Small intestine (tissue), 7 donors: ENCODE results near the gene PPCS. TPM values are rescaled to one million over a fixed set of nuclear protein-coding genes. Genes with fewer than 3 reads are reported as not detected.

Source experiments
- DNase-seq, 2 donors: peaks; one replicate each; pipeline versions ENCODE4 v3.0.0 to v3.0.0-alpha.2; 2013
- FAIRE-seq: peaks from 2 replicates; lab custom pipeline; 2012; peaks lifted over from hg19 to GRCh38; lab: Jason Lieb, UNC
- H3K27ac ChIP-seq, 3 donors: one replicate each; pipeline ENCODE4 v1.5.1; 2013; ENCODE audit warnings: low read length in 2 of 3, mild to moderate bottlenecking in 2 of 3, control low read depth in 1 of 3, inconsistent platforms in 1 of 3, low read depth in 1 of 3, moderate library complexity in 1 of 3
- H3K27me3 ChIP-seq, 3 donors: one replicate each; pipeline ENCODE4 v1.6.1; 2013; ENCODE audit warnings: low read length in 3 of 3, inconsistent platforms in 1 of 3; ENCODE audit not compliant: control insufficient read depth in 3 of 3, insufficient read depth in 3 of 3
- H3K36me3 ChIP-seq, 3 donors: one replicate each; pipeline ENCODE4 v1.6.1; 2013; ENCODE audit warnings: low read length in 3 of 3, inconsistent platforms in 1 of 3, low read depth in 1 of 3, mild to moderate bottlenecking in 1 of 3, moderate library complexity in 1 of 3; ENCODE audit not compliant: control insufficient read depth in 3 of 3, insufficient read depth in 2 of 3
- H3K4me1 ChIP-seq, 3 donors: one replicate each; pipeline ENCODE4 v1.6.1; 2013; ENCODE audit warnings: low read length in 2 of 3, inconsistent platforms in 1 of 3, low read depth in 1 of 3, mild to moderate bottlenecking in 1 of 3, moderate library complexity in 1 of 3; ENCODE audit not compliant: control insufficient read depth in 3 of 3, insufficient read depth in 2 of 3
- H3K4me3 ChIP-seq, 3 donors: one replicate each; pipeline ENCODE4 v1.5.1; 2013; ENCODE audit warnings: low read length in 3 of 3, control low read depth in 1 of 3, inconsistent platforms in 1 of 3, low read depth in 1 of 3, mild to moderate bottlenecking in 1 of 3, moderate library complexity in 1 of 3
- H3K9me3 ChIP-seq, 2 donors: one replicate each; pipeline ENCODE4 v1.6.1; 2013; ENCODE audit warnings: low read depth in 1 of 2, low read length in 1 of 2; ENCODE audit not compliant: control insufficient read depth in 2 of 2, insufficient read depth in 1 of 2
- WGBS, 3 donors: extraction: QIAGEN DNeasy Blood & Tissue Kit; methylation state at CpG; one replicate each; pipeline ENCODE4 v1.1.7; 2013; 5-methylcytosine and 5-hydroxymethylcytosine counted together
- polyA plus RNA-seq, 4 donors: library from polyadenylated mRNA; stranded (reverse) in 3 of 4; unstranded in 1 of 4; fragments of 200-250 nt in 3 of 4; fragments of 120-200 nt in 1 of 4; gene quantifications; one replicate each; pipeline versions ENCODE4 v1.2.1 to v1.2.3, GENCODE V29; 2013
- donor health status: healthy with polysubstance abuse.
- donor health status: control.
- donor health status: control.
- donor health status: Bipolar disorder and iron deficiency.
- donor health status: healthy.

Gene PPCS
- polyA plus RNA-seq, 4 donors = 85.0 to 175 (median 123) TPM

DNA sequence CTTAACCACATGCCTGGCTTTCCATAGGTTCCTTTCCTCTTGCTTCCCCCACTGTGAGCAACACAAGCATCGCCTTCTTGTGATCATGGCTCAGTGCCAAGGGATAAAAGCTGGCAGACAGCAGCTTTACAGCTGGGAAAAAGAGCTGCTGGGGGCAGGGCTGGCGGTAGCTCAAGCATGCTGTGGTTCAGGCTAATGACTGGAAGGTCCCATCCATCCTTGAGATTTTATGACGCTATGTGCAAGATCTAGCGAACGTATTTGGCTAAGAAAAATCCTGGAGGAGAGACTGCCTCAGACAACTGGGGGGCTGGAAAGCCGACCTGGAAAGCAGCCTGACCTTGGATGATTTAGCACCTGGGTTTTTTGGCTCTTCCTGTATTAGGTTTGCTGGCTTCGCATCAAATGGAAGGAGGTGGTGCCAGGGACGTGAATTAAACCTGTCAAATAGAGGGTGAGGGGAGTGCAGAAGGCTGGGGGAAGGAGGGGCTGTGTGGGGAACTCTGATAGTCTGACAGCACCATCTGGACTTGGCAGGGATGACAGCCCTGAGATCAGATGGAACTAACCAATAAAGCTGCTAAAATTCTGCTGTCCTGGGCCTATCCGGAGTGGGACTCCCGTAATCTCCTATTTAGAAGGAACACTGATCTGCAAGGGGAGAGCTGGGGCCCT, 35.3 kb upstream of the PPCS start:
- peaks cover 0 to 8% (median 0%) of the 10 kb centered on the region in 3 donors for H3K4me1 ChIP-seq
- peak overlapping the region in 1 of 3 donors; percentile 34 for H3K27ac ChIP-seq
- 17 to 32% (median 25%) methylated on average over 10 of the region's 10 CpGs for WGBS, 3 donors
- DNase-seq (peak; percentile 36 to 80), FAIRE-seq (no peak)
- no peaks in the 10 kb centered on the region for H3K27me3 ChIP-seq
- no peaks in the 10 kb centered on the region for H3K36me3 ChIP-seq
- H3K4me3 ChIP-seq = no peak overlapping the region
- H3K9me3 ChIP-seq = no peaks in the 10 kb centered on the region

DNA sequence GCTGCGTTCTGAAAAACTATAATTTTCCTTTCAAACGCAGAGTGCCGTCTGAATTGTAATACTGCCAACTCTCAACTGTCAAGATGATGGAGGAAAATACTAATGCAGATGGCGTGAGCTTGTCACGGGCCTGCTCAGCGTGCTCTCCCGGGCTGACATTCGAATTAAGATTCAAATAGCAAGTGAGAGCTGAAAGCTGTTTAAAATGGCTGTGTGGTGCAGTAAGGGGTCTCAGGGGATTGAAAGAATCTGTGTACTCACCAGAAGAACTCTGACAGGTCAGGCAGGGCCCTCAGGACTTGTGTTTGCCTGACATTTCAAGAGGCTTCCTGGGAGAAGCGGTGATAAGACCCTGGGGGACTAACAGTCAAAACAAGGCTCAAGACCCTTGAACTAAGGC, 33.6 kb upstream of the PPCS start:
- Histone ChIP-seq H3K4me1 (peaks cover 0 to 8% (median 0%) of the 10 kb centered on the region in 3 donors), H3K36me3 (no peaks in the 10 kb centered on the region), H3K9me3 (no peaks in the 10 kb centered on the region), H3K4me3 (no peak overlapping the region), H3K27ac (no peak overlapping the region), H3K27me3 (no peaks in the 10 kb centered on the region)
- no peak for FAIRE-seq
- DNase-seq = no peak
- 77 to 87% (median 84%) methylated on average over 9 of the region's 9 CpGs for WGBS, 3 donors

DNA sequence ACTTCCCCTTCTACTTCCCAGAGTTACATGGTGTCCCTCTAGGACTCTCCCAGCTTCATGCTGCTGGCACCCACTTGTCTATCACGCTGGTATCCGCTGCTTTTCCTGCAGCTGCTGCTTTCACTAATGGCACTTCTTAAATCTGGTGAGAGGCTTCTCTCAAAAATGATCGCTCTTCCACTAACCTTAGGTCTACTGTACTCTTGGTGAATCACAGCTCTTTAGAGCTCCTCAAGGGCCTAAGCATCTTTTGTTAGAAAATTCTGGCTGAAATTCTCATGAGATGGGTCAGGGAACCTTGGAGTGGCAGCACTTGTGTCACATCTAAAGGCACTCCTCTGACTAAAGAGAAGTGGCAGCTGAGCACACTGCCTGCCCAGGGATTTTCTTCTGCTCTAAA, 32.7 kb upstream of the PPCS start:
- H3K27me3 ChIP-seq = no peaks in the 10 kb centered on the region
- H3K36me3 ChIP-seq = no peaks in the 10 kb centered on the region
- DNase-seq (no peak), FAIRE-seq (no peak)
- WGBS, 3 donors = 88 to 91% (median 89%) methylated on average over 3 of the region's 3 CpGs
- H3K4me1 ChIP-seq = peaks cover 0 to 8% (median 0%) of the 10 kb centered on the region in 3 donors
- no peaks in the 10 kb centered on the region for H3K9me3 ChIP-seq
- no peak overlapping the region for H3K4me3 ChIP-seq
- H3K27ac ChIP-seq = no peak overlapping the region

DNA sequence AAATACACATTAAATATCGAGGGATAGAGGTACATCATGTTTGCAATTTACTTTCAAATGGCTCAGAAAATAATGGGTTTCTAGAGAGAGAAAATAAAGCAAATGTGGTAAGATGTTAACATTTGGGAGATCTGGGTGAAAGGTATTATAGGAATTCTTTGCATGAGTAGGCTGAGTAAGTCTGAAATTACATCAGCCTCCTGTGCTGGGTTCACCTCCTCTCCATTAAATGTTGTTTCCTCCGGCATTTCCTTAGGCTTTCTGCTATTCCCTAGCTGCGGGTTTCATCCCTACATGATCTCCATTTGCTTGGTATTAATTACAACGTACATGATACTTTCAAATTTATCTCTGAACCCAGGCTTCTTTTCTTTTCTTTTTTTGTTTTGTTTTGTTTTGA, 32.1 kb upstream of the PPCS start:
- H3K4me3 ChIP-seq = no peak overlapping the region
- DNase-seq = no peak
- 87 to 91% (median 88%) methylated on average over 4 of the region's 4 CpGs for WGBS, 3 donors
- no peaks in the 10 kb centered on the region for H3K36me3 ChIP-seq
- H3K27ac ChIP-seq = no peak overlapping the region
- peaks cover 0 to 8% (median 0%) of the 10 kb centered on the region in 3 donors for H3K4me1 ChIP-seq
- no peaks in the 10 kb centered on the region for H3K27me3 ChIP-seq
- FAIRE-seq = no peak
- no peaks in the 10 kb centered on the region for H3K9me3 ChIP-seq

DNA sequence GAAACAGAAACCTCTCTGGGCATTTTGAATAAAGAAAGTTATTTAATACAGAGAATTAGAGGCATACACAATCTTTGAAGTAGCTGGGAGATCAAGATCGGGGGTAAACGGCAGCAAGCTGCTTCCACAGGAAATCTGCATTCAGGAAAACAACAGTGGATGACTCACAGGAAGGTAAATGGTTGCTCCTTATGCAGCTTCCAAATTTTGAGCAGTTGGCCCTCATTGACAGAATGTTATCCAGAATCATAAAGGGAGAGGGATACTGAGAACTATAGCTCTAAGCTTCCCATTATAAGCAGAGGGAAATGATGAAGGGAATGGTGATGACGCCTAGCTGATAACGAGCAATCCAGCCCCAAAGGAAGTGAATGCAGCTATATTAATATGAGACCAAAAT, 29.1 kb upstream of the PPCS start:
- no peaks in the 10 kb centered on the region for H3K36me3 ChIP-seq
- FAIRE-seq (no peak), DNase-seq (no peak)
- no peaks in the 10 kb centered on the region for H3K27me3 ChIP-seq
- H3K9me3 ChIP-seq = no peaks in the 10 kb centered on the region
- peaks cover 0 to 14% (median 0%) of the 10 kb centered on the region in 3 donors for H3K4me1 ChIP-seq
- H3K4me3 ChIP-seq = no peak overlapping the region
- WGBS, 3 donors = 74 to 87% (median 84%) methylated on average over 4 of the region's 4 CpGs
- H3K27ac ChIP-seq = no peak overlapping the region

DNA sequence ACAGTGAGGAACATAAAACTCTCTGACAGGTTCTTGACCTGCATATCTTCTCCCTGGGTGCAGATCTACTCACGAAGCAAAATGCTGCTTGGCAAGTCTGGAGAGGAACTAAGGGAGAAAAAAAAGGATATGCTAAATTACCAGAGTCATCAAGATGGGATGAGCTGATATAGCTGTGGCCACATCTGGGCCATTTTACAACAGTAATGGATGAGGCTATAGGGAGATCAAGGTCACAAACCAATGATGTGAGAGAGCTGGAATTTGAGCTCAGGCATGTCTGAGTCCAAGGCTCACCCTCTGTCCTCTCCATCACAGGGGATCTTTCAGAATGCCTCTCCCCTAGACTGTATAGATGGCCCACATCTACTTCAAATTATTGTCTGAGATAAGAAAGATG, 26.7 kb upstream of the PPCS start:
- no peak for DNase-seq
- Histone ChIP-seq H3K9me3 (no peaks in the 10 kb centered on the region), H3K27me3 (no peaks in the 10 kb centered on the region), H3K27ac (no peak overlapping the region), H3K4me3 (no peak overlapping the region), H3K36me3 (no peaks in the 10 kb centered on the region), H3K4me1 (peaks cover 0 to 14% (median 0%) of the 10 kb centered on the region in 3 donors)
- no peak for FAIRE-seq
- 76 to 86% (median 82%) methylated on average over 1 of the region's 1 CpG for WGBS, 3 donors

DNA sequence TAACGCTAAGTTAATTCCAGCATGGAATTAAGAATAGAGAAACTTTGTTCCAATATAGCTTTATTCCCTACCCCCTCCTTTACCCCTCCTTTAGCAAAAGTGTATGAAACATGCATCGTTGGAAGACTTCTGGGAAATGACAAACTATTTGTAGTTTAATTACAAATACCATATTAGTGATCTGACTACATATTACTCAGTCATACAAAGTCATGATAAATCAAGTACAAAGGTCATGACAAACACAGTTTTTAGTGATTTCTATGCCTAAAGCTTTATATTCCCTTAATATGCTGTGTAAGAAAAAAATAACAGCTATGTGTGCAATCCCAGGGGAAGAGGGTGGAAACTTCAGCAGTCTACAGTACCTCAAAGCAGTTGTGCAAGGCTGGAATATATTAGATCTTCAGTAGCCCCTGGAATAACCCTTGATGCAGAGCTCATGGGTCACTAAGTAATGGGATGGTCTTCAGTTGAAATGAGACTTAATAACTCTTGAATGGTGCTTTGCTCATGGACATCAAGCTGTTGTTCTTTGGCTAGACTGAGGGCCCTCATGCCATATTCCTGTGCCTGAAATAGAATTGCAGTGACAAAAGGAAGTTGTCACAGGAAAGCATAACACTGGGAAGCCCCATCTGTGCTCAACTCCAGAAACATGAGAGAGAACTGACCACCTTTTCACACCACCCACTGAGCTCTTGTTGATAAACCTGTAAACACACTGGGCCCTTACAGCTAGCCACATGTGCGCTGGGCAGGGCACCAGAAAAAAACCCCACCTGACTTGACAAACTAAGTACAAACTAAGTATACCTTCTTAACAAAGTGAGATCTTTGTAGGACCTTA, 25.8 kb upstream of the PPCS start:
- Histone ChIP-seq H3K4me1 (peaks cover 0 to 14% (median 0%) of the 10 kb centered on the region in 3 donors), H3K27me3 (no peaks in the 10 kb centered on the region), H3K4me3 (no peak overlapping the region), H3K9me3 (no peaks in the 10 kb centered on the region), H3K36me3 (no peaks in the 10 kb centered on the region), H3K27ac (peak overlapping the region in 1 of 3 donors; percentile 35)
- FAIRE-seq (no peak), DNase-seq (no peak)
- WGBS, 3 donors = 66 to 78% (median 77%) methylated on average over 3 of the region's 3 CpGs

DNA sequence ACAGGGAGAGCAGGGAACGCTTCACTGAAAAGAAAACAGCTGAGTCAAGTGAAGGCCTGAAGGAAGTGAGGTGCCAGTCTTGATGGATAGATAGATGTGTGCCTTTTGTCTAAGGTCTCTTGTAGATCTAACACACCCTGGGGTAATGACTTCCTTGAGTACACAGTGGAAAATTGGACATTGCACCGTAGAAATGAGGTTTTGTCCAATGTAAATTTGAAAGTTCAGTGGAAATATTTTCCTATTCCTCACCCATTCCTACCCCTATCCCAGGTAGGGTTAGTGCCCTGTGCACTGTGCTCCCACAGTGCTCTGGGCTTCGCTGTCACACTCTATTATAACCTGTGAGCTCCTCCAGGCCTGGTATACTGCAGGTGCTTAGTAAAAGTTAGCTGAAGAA, 24.8 kb upstream of the PPCS start:
- FAIRE-seq (no peak), DNase-seq (peak; percentile 74 to 77)
- Histone ChIP-seq H3K27me3 (no peaks in the 10 kb centered on the region), H3K36me3 (no peaks in the 10 kb centered on the region), H3K27ac (peak overlapping the region in 2 of 3 donors; percentile 42 to 54), H3K4me1 (peaks cover 0 to 14% (median 0%) of the 10 kb centered on the region in 3 donors), H3K4me3 (no peak overlapping the region), H3K9me3 (no peaks in the 10 kb centered on the region)
- 28 to 57% (median 55%) methylated on average over 3 of the region's 3 CpGs for WGBS, 3 donors
